Effector CD4-positive, alpha-beta T cell (primary cell): ENCODE results near the gene TTC27.

Experiments used
- DNase-seq: peaks from one replicate; pipeline ENCODE4 v3.0.0-alpha.2; 2020

TTC27 gene

DNA sequence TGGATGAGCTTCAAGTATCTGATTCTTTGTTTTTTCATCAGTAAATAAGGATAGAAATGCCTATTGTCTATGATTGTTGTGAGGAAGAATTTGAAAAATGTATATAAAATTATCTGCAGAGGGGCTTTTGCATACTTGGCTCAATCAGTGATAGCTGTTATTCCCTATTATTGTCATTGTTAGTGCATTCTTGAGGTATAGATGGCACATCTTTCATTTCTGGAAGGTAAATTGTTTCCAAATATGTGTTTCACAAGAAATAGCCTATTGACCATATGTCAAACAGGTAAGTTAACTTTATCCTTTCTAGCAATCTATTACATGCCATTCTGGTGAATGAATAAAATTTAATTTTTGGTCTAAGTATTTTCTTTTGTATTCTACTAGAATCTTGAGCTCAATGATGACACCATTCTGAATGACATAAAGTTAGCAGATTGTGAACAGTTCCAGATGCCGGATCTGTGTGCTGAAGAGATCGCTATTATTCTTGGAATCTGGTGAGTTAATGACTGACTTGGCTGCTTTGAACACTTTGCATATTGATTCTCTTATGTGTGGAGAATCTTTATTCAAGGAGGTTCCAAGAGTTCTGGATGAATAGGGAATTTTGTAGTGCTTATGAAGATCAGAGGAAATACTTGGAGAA is 44.2 kb downstream of the TTC27 start:
- no peak for DNase-seq

- DNase-seq = no peak
These were observed 51.0 kb downstream of the TTC27 start for GRCh38 chr2:32678825-32679224.

DNA sequence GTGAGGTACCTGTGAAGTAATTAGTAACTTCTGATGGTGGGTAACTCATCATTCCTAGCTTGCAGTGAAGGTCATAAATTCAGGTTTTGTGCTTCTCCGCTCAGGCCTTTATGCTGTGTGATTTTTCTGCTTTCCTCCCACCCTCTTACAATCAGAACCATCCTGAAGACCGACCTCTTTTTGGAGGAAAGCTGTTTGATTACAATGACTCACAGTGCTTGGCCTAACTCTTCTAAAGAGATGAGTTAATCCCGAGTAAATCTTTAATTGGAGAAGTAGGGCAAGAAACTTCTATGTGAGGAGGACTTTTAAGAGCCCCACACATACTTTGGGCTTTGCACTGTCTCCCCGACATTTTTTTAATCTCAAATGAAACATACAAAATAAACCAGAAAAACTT is 53.1 kb downstream of the TTC27 start:
- no peak for DNase-seq

- DNase-seq = no peak
These were observed 55.8 kb downstream of the TTC27 start for GRCh38 chr2:32683520-32684086.

GRCh38 chr2:32688541-32688940 is 60.7 kb downstream of the TTC27 start:
- DNase-seq = no peak

GRCh38 chr2:32691678-32692077 is 63.8 kb downstream of the TTC27 start:
- DNase-seq = no peak

DNA sequence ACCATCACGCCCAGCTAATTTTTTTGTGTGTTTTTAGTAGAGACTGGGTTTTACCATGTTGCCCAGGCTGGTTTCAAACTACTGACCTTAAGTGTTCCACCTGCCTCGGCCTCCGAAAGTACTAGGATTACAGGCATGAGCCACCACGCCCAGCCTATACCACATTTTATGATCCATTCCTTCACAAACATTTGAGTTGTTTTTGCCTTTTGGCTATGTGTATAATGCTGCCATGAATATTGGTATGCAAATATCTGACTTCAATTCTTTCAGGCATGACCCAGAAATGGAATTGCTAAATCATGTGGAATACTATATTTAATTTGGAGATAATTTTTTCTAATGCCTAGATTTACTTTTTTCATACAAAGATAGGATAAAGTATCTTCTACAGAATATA is 68.6 kb downstream of the TTC27 start:
- DNase-seq = no peak

- no peak for DNase-seq
These were observed 69.3 kb downstream of the TTC27 start for GRCh38 chr2:32697156-32697555.

GRCh38 chr2:32699151-32699550 is 71.3 kb downstream of the TTC27 start:
- no peak for DNase-seq

GRCh38 chr2:32701806-32702205 is 74.0 kb downstream of the TTC27 start:
- DNase-seq = no peak

DNA sequence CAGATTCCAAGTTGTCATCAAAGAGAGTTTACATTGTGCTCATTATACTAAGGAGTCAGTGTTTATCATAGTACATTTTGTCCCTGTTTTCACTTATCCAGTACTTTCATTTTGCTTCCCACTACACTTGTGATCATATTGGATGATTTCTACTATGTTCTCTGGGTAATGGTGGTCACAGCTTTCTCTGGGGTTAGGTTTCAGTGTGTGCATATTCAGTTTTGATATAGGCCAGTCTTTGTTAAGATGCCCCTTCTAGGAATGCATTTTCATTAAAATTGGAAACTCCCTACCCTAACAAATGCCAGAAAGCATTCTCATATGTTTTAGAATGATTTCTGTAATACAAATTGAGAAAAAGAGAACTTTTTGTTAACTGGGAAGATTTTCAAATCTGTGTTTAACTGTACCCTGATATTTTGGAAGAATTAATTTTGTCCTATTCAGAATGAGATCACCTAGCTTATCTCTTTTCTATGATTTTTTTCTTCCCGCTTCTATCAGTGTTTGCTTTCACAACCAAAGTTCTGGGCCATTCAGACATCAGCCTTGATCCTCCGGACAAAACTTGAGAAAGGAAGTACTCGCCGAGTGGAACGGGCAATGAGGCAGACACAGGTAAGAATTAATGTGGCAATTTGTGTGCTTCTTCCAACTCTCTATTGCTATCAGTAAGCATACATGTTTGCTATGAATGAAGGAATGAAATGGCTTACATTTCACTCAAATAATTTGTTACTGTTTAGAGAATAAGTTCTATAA is 74.6 kb downstream of the TTC27 start:
- no peak for DNase-seq

DNA sequence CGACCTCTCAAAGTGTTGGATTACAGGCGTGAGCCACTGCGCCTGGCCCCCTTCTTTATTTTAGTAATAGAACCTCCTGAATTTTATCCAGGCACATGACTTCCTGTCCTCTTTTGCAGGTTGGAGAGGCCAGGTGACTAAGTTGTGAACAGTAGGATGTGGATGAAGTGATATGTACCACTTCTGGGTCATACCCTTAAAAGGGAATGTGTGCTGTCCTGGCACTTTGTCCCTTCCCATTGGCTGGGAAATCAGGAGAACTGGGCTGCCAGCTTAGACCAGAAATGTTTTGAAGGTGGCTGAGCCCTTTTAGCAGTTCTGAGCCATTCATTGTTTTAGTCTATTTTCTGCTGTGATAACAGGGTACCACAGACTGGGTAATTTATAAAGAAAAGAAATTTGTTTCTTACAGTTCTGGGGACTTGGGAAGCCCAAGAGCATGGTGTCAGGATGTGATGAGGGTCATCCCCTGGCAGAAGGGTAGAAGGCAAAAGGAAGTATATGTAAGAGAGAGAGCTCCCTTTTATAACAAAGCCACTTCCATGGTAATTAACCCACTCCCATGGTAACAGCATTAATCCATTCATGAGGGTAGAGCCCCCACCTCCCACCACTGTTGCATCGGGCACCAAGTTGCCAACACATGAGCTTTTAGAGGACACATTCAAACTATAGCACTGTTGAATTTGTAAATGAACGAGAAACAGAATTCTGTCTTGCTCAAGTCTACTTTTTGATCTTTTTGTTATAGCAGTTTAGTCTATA is 79.1 kb downstream of the TTC27 start:
- no peak for DNase-seq

GRCh38 chr2:32711219-32711618 is 83.4 kb downstream of the TTC27 start:
- DNase-seq = no peak

GRCh38 chr2:32711908-32712501 is 84.2 kb downstream of the TTC27 start:
- DNase-seq = no peak

DNA sequence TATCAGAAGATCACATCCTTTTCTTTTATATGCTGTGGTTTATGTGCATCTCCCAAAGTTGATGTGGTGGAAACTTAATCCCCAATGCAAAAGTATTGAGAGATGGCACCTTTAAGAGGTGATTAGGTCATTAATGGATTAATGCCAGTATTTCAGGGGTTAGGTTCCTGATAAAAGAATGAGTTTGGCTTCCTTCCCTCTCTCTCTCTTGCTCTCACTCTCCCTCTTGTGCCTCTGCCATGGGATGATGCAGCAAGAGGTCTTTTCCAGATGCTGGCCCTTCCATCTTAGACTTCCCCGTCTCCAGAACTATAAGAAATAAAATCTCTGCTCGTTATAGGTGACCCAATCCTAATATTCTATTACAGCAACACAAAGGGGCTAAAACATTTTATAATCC is 85.0 kb downstream of the TTC27 start:
- DNase-seq = no peak

GRCh38 chr2:32714521-32714920 is 86.7 kb downstream of the TTC27 start:
- DNase-seq = no peak

DNA sequence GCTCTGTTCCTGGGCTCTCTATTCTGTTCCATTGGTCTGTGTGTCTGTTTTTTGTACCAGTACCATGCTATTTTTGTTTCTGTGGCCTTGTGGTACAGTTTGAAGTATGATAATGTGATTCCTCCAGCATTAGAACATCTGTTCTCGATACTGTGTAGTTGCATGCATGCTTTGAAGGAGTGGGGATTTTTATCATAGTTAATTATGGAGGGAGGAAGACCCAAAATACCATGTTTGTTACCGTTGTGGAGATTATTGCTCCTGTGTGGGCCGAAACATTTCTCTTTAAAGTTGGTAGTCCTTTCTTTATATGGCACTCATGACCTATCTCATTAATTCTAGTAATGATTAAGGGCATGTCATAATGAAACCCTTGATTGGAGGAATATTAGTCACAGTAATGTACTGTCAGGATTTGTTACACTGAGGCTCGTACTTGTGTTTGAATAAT is 87.6 kb downstream of the TTC27 start:
- no peak for DNase-seq

- no peak for DNase-seq
These were observed 88.1 kb downstream of the TTC27 start for GRCh38 chr2:32715981-32716380.

- DNase-seq = no peak
These were observed 88.7 kb downstream of the TTC27 start for GRCh38 chr2:32716598-32716997.

GRCh38 chr2:32718752-32719151 is 90.9 kb downstream of the TTC27 start:
- DNase-seq = no peak

GRCh38 chr2:32719430-32719829 is 91.6 kb downstream of the TTC27 start:
- no peak for DNase-seq

- no peak for DNase-seq
These were observed 92.3 kb downstream of the TTC27 start for GRCh38 chr2:32719933-32720716.
